Measurements from ENCODE around the gene SPTBN4.
A peak's percentile ranks its signal among the peaks of the same experiment; 100 is the strongest.

SPTBN4 gene

GRCh38 chr19:40466985-40467734 lies at the start of gene SPTBN4:
Gene SPTBN4 (plus strand): TSS chr19:40467001. CDS start chr19:40472622, 5,621 bp downstream.
- DNase-seq (ENCODE audit: low spot score) = peak; percentile 50

GRCh38 chr19:40417643-40417981 lies 49.2 kb upstream of the SPTBN4 start:
- DNase-seq (ENCODE audit: low spot score) = no peak
- TF ChIP-seq CTCF (IDR thresholded peaks at IDR 0.05; ENCODE audit: extremely low read depth, insufficient read depth, missing control alignments) = no peak
- in situ Hi-C loops (cut with MboI; ENCODE audit: low pct_unique_long_range_greater_than_20kb, low sequenced_read_pairs, unreplicated experiment) = no loop called here

More at GRCh38 chr19:40466985-40467734, at the start of gene SPTBN4:
- in situ Hi-C loops (cut with MboI; ENCODE audit: low pct_unique_long_range_greater_than_20kb, low sequenced_read_pairs, unreplicated experiment) = no loop called here
- TF ChIP-seq CTCF (IDR thresholded peaks at IDR 0.05; ENCODE audit: extremely low read depth, insufficient read depth, missing control alignments) = no peak

GRCh38 chr19:40418040-40418439 lies 48.8 kb upstream of the SPTBN4 start:
- no peak for TF ChIP-seq CTCF (IDR thresholded peaks at IDR 0.05; ENCODE audit: extremely low read depth, insufficient read depth, missing control alignments)
- in situ Hi-C loops (cut with MboI; ENCODE audit: low pct_unique_long_range_greater_than_20kb, low sequenced_read_pairs, unreplicated experiment) = no loop called here
- no peak for DNase-seq (ENCODE audit: low spot score)

GRCh38 chr19:40419066-40419612 lies 47.7 kb upstream of the SPTBN4 start:
- in situ Hi-C loops (cut with MboI; ENCODE audit: low pct_unique_long_range_greater_than_20kb, low sequenced_read_pairs, unreplicated experiment) = no loop called here
- DNase-seq (ENCODE audit: low spot score) = no peak
- TF ChIP-seq CTCF (IDR thresholded peaks at IDR 0.05; ENCODE audit: extremely low read depth, insufficient read depth, missing control alignments) = no peak

- in situ Hi-C loops (cut with MboI; ENCODE audit: low pct_unique_long_range_greater_than_20kb, low sequenced_read_pairs, unreplicated experiment) = no loop called here
- DNase-seq (ENCODE audit: low spot score) = no peak
- TF ChIP-seq CTCF (IDR thresholded peaks at IDR 0.05; ENCODE audit: extremely low read depth, insufficient read depth, missing control alignments) = no peak
These were observed 47.0 kb upstream of the SPTBN4 start for GRCh38 chr19:40419780-40420179.

GRCh38 chr19:40420451-40420765 lies 46.4 kb upstream of the SPTBN4 start:
- TF ChIP-seq CTCF (IDR thresholded peaks at IDR 0.05; ENCODE audit: extremely low read depth, insufficient read depth, missing control alignments) = no peak
- in situ Hi-C loops (cut with MboI; ENCODE audit: low pct_unique_long_range_greater_than_20kb, low sequenced_read_pairs, unreplicated experiment) = no loop called here
- no peak for DNase-seq (ENCODE audit: low spot score)
